ENCODE measurements around the gene KLHL1.

The KLHL1 gene

GRCh38 chr13:69676286-69676685 lies 432.0 kb downstream of the KLHL1 start:
- DNase-seq = no peak

- no peak for DNase-seq
These were observed 448.1 kb downstream of the KLHL1 start for GRCh38 chr13:69660155-69660554.

- DNase-seq = no peak
These were observed 450.6 kb downstream of the KLHL1 start for GRCh38 chr13:69657676-69658075.

GRCh38 chr13:69654392-69654791 lies 453.9 kb downstream of the KLHL1 start:
- no peak for DNase-seq
